Stimulated activated CD8-positive, alpha-beta memory T cell treated with anti-CD3 and anti-CD28 coated beads, Interleukin-15, amount 100 ng/mL, for 1 hour (primary cell): Measurements from ENCODE around the gene UBE2H.
"Not testable (repeated sequence)": the region's sequence is repeated elsewhere in the genome, so short reads cannot be mapped to it uniquely, and the experiment has no call there.

Source experiments
- DNase-seq: peaks from one replicate; pipeline ENCODE4 v3.0.0-alpha.2; 2020; ENCODE audit warnings: low read depth

Gene UBE2H

DNA sequence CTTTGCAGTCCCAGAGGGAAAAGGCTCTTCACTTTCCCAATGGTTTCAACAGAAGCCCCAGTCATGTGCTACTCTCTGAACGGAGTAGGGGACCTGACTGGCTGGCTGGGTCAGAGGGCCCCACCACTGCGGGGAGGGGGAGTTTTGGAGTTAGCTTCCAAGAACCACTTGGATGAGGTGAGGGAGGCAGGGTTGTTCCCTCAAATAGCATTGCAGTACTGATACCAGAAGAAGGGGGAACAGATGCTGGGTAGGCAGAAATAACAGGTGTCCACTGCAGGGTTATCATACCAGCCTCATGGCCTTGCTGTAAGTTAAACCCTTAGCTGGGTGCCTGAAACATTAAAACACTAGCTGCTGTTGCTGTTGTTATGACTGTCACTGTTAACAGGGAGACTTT lies 131.3 kb downstream of the UBE2H start:
- DNase-seq = no peak

DNA sequence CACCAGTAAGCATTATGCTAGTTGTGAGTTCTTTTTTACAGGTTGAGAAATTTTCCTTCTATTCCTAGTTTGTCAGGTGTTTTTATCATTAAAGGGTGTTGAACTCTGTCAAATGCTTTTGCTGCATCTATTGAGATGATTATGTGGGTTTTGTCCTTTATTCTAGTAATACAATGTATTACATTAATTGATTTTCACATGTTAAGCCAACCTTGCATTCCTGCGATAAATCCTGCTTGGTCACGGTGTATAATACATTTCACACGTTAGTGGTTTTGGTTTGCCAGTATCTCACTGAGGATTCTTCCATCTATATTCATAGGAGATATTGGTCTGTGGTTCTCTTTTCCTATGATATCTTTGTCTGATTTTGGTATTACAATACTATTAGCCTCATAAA lies 136.0 kb downstream of the UBE2H start:
- DNase-seq = no peak

DNA sequence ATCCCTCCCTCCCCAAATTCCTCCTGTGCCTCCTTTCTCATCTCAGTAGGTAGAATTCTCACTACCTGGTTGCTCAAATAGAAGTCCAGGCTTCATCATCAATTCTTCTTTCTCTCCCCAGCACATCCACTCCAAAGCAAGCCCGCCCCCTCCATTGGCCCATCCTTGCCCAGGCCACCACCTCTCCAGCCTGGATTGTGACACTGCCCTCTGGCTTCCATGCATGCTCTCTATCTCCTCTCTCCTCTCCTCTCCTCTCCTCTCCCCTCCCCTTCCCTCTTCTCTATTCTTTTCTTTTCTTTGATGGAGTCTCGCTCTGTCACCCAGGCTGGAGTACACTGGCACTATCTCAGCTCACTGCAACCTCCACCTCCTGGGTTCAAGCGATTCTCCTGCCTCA lies 144.9 kb downstream of the UBE2H start:
- no peak for DNase-seq

DNA sequence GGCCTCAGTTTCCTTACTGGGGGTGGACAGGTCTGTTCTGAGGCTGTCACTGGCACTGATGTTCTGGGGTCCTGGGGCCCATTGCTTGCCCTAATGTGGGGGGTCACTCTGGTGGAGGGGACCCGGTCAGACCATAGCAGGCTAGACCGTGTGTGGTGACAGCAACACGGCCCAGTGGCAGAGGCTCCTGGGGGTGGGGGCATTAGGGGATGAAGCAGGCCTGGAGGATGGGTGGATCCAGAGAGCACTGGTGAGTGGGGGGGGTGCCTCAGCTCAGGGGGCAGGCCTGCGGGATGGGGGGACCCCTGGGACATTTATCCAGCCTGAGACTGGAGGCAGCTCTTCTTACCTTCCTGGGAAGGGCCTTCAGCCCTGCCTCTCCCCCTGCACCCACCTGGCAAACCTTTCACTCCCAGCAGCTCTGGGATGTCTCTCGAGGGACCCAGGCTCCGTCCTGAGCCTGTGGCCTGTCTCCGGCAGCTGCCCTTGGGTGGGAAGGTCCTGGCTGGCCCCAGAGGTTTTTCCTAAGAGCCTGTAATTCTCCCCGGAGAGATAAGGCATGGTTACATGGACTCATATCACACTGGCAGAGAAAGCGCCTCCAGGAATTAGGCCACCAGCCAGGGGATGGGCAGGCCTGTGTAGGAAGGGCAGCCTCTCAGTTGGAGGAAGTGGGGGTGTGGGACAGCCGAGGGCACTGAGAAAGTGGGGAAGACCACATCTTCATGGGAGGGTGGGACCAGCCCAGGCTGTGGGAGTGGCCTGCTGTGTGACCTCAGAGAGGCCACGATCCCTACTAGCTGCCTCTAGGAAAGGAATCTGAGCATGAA lies 147.7 kb downstream of the UBE2H start:
- no peak for DNase-seq

DNA sequence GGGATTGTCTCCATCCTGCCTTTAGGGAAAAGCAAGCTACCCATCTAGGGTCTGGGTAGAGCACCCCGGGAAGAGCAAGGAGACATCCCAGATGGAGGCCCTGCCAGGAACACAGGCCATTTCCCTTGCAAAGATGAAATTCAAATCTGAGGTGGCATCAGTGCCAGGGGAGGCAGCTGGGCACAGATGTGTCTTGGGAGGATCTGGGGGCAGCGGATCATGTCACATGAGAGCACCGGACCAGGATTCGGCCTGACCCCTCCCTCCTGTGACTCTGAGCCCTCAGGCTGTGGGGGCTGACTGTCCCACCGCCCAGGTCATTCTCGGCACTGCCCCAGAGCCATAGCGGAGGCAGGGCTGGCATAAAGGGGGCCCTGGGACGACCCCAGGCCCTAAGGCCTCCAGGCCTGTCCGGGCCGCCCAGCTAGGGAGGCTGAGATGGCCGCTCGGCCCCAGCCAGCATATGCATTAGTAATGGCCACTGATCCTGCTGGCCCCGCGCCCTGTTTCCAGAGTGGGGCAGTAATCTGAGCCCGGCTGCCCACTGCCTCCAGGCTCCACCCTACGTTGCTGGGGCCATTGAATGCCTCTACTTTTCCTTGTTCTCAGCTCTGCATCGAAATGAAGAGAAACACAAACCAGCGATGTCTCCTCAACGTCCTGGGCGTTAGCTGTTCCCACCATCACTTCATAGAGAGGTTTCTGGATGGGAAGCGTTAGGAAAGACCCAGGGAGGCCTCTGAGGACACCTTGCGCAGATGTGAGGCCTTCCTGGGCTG lies 148.5 kb downstream of the UBE2H start:
- DNase-seq = no peak

DNA sequence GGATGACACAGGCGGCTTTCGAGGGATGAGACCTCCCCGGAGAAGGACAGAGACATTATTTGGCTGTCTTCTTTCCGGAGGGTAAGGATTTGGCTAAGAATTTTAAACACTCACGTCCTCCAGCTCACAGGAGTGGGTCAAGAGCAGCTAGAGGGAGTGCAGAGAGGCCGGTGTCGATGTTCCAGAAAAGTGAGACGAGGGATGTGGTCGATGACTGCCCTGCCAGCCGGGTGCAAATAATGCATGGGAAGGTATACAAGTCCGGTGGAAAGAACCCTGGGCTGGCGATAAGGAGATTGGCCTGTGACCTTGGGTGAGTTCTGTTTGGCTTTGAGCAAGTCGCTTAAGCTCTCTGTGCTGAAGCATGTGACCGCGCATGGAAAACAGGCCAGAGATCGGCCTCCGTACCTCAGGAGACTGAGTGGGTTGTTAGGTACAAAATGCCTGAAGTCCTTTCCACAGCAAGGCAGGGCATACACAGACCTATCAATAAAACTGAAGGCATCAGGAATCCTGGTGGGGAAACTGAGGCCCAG lies 149.1 kb downstream of the UBE2H start:
- DNase-seq = no peak

DNA sequence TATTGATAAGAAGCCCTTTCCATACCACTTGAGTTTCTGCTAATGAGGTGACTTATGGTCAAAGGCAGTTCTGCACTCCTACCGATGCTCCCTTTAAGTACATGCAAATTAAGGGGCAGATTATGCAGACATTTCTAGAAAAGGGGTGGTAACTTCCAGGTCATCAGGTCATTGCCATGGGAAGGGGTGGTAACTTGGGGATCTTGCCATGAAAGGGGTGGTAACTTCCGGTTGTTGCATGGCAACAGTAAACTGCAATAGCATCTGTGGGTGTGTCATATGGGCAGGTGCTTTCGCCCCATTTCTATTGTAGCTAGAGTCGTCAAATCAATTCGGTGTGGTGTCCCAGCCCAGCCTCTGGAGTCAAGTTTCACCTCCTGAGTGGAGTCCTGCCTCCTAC lies 150.9 kb downstream of the UBE2H start:
- no peak for DNase-seq

DNA sequence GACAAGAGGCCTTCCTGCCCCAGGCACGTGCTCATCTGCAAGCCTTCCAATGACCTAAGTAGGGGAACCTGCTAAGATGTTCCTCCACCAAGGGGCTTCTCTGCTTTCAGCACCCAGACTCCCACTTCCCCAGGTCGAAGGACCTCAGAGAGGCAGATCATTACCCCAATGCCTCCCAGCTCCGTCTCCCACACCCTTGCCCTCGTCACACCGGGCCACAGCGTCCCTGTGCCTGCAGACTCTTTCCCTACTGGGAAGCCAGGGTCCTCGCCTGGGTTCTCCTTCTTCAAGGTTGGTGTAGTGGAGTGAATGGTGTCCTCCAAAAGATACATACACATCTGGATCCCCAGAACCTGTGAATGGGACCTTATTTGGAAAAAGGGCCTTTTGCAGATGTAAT lies 151.9 kb downstream of the UBE2H start:
- DNase-seq = no peak

DNA sequence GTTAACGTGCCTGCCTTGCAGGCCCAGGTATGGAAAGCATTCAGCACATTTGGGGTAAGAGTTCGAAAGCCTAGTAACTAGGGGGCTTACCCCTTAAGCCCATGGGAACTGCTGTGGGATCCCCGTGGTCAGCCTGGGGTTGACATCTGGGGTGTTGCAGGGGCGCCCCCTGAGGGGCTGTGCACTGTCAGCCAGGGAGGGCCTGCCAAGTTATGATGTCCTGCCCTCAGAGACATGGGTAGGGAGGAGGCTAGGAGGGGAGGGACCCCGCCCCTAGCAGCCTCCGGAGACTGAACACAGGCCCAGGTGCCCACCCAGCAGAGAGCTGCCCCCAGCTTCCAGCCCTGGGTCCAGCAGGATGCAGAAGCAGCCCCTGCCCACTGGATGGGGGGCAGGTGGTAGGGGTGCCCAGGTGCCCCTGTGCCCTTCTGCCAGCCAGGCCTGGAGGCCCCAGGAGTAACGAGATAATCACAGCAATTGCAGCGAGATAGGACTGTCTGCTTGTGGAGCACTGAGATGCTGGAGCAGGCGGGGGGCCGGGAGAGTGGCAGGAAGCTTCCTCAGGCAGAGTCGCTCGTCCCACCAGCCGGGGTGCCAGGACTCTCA lies 153.3 kb downstream of the UBE2H start:
- DNase-seq = no peak

DNA sequence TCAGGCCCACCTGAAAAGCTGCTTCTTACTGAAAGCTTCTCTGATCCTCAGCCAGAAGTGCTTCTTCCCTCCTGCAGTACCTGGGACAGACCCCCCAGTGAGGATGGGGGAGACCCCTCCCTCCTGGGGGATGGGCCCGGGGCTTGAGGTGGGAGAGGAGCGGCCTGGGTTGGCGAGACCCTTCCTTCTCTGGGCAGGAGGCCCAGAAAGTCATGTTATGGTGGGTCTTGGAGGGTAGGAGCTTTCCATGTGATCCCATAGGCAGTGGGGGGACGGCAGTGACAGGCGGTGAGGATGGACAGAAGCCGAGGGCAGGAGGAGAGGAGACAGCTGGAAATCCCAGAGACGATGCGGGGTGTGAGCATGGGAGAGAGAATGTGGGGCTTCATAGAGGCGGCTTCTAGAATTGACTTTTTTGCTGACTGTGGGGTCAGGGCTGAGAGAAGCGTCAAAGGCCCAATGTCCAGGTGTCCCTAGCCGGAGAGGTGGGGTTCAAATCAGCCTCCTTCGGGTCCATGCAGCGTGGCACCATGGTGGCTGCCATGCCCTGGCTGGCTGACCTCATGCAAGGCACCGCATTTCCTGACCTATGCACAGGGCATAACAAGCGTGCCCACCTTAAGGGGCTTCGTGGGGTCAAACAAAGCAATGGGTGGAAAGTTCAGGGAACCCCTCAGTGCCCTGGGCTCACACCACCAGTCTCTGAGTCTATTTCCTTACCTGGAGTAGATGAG lies 154.0 kb downstream of the UBE2H start:
- DNase-seq = no peak

DNA sequence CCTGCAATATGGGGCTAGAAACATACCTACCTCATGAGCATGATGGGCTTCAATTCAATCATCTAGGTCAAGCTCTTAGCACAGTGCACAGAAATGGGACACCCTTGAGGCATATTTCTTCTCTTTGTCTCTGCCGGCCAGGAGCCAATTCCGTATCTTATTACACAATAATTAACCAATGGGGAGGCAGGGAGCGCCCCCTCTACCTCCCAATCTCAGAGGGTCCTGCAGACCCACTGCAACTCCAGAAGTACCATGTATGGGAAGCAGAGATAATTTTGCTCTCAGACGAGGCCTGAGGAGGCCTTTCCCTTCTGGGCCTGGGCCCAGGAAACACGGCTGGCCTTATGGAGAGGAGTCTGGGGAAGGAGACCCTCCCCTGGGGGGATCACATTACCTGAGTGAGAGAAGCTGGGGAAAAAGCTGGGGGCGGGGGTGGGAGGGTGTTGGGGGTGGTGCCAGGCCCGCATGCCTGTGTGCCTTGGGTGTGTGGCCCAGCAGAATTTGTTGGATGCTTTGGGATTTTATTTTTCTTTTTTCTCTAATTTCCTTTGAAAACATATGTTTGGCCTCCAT lies 155.5 kb downstream of the UBE2H start:
- DNase-seq = no peak

DNA sequence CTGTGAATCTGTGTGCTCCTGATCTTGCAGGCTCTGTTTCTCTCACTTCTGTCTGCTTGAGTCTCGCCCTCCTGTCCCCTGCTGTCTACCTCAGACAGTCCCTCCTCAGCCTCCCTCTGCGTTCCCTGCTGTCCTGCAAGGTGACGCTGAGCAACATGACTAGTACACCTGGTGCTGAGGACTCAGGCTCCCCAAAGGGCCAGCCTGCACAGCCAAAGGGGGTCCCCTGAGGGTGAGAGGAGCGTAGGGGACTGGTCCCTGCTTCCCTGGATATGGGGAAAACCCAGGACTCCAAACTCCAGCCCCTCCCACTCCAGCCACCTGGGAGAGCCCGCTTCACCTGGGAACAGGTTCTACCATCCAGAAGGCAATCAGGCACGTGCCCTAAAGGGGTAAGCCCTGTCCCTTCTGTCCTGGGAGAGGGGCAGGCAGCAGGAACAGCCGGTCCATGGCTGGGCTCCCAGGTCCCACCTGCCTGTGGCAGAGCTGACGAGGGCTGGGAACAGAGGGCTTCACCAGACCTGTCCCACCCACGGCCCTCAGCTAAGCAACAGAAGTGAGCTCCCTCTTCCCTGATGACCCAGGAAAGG lies 156.5 kb downstream of the UBE2H start:
- DNase-seq = no peak

DNA sequence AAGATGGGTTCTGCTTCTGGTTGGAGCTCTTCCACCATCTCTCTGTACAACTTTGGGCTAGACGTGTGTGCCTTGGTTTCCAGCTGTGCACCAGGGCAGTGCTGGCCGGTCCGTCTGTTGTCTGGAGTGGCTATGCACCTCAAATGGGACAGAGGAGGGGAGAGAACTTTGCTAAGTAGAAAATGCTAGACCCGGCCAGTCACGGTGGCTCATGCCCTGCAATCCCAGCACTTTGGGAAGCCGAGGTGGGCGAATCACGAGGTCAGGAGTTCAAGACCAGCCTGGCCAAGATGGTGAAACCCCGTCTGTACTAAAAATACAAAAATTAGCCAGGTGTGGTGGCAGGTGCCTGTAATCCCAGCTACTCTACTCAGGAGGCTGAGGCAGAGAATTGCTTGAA lies 158.3 kb downstream of the UBE2H start:
- DNase-seq = not testable (repeated sequence)

DNA sequence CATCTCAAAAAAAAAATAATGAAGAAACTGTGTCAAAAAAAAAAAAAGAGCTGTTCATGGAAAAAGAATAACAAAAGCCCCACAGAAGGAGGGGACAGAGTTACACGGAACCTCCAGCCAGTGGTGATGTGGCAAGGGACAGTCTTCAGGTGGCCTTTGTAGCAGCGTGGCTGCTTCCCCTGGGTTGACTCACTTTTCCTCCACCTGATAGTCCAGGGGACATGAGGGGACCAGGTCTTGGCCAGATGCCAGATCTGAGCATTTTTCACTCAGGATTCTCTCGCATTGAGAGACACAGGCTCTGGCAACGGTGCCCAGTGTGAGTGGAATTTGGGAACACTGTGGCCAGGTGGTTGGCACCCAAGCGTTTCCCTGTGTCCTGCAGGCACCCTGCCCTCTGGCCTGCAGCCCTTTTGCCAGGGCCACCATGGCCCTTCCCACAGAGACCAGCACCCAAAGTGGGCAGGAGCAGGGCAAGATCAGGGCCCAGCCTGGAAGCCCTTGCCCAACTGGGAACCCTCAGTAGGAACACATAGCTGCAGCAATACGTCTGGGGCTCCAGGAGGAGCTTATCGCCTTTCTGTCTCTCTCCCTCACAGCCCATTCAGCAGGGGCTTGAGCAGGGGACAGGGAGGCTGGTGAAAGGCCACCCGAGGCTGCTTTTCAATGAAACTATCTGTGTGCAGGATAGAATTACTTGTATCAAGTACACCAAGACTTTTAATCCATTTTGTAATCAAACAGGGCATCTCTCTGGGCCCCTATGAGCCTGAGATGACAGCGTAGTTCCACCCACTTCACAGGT lies 159.1 kb downstream of the UBE2H start:
- DNase-seq = no peak

DNA sequence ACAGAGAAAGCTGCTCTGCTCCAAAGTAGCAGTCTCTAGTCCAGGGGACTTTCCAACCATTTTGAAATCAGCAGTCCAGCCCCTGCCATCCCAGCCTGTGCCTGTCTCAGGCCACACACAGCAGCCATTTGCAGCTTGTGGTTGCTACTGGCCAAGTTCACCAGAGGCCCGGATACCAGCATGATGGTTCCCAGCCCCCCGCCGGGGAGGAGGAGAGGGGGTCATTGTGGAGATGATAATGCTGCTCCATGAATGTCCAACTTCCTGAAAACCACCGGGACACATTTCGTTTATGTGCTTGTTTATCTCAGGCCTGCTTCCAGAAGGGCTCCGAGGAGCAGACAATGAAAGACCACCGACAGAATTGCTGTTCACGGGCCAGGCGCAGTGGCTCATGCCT lies 160.0 kb downstream of the UBE2H start:
- no peak for DNase-seq

DNA sequence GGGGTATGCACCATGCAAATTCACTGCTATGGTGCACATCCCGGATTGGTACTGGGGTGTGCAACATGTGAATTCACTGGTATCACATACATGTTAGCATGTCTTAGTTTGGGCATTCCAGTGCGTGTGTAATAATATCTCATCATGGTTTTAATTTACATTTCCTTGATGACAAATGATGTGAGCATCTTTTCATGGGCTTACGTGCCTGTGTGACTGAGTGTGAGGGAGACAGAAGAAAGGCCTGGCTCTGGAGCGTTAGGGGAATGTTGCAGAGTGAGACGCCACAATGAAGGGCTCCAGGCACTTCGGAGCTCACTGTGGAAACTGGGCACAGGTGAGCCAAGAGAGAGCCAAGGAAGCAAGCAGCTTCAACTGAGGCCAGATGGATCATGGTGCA lies 162.6 kb downstream of the UBE2H start:
- DNase-seq = no peak

DNA sequence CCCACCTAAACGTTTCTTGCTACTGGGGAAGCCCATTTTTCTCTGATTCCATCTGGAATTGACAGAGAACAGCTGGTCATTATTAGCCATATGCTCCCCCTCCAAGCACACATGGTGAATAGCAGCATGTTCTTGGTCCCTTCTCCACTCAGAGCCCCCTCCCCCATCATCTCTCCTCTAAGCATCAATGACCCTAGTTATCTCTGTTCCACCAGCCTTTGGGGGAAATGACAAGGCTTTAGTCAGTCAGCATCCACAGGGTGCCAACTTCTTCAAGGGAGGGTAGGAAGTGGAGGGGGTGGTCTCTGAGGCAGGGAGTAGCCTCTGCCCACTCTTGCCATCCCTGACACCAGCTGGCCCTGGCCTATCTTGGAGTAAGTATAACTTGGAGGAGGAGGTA lies 163.1 kb downstream of the UBE2H start:
- no peak for DNase-seq

DNA sequence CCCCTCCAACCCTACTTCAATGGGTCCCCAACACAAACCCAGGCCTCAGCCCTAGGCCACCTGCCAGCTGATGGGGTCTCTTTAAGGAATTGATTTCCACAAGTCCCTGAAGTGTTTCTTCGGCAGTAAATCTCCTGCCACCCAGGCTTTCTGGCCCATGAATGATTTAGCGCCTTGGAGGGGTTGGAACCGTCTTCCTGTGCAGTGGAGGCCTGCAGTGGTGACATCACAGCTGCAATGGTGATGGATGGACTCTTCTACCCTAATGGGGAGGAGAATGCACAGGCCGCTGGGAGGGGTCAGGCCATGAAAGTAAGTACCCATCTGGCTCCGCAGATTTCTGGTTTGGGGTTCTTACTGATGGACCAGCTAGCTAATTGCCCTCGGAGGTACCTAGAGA lies 163.8 kb downstream of the UBE2H start:
- no peak for DNase-seq

DNA sequence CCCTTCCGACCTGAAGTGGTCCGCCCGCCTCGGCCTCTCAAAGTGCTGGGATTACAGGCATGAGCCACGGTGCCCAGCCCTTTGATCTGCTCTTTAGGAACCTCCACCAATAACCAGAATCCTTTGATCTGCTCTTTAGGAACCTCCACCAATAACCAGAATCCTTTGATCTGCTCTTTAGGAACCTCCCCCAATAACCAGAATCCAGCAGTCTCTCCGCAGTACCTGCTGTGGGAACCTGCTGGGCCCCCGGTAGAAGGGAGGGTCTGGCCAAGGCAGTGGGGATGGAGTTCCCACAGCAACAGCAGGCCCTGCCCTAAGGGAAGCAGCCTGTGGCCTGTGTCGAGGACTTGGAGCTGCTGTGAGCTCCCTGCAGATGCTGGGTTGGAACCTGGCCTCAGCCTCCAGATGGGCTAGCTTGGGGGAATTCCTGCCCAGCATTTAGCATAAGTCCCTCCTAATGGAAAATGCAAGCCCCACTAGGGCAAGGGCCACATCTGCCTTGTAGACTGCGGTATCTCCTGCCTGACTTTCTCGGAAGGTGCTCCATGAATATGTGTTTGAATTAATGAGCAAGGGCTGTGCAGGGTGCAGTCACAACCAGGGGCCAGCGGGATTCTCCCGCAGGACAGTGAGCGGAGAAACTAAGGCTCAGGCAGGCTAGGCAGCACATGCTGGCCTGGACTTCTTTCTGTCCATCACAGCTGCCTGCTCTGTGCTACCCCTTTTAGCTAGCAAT lies 165.8 kb downstream of the UBE2H start:
- DNase-seq = no peak
